Uterus (tissue), 2 donors: ENCODE measurements around the gene MRPS7.

Experiments
- CTCF ChIP-seq, 4 experiments: fragments of 200-600 bp in 2 of 4; fragments of 450-650 bp in 2 of 4; sonication (generic) in 2 of 4; IDR thresholded peaks; one replicate each; pipeline ENCODE4 v1.5.1; 2016 to 2019; ENCODE audit warnings: antibody characterized with exemption in 4 of 4, mild to moderate bottlenecking in 2 of 4, moderate library complexity in 1 of 4
- POLR2A ChIP-seq, 2 donors: fragments of 450-650 bp; IDR thresholded peaks; one replicate each; pipeline ENCODE4 v1.6.1; 2016; ENCODE audit warnings: antibody characterized with exemption in 2 of 2, mild to moderate bottlenecking in 1 of 2, moderate library complexity in 1 of 2

- TF ChIP-seq POLR2A (IDR thresholded peaks at IDR 0.05) (no peak), CTCF (IDR thresholded peaks at IDR 0.05) (no peak)
Observed at GRCh38 chr17:75245011-75245410, 16.7 kb upstream of the MRPS7 start.
